Measurements from ENCODE around the gene CDY2B. TPM values are rescaled to one million over a fixed set of nuclear protein-coding genes. Genes with fewer than 3 reads are reported as not detected.
"Not testable (repeated sequence)": the region's sequence is repeated elsewhere in the genome, so short reads cannot be mapped to it uniquely, and the experiment has no call there.

Gene CDY2B
- total RNA-seq, 1 donor from 2014 or later: not detected

GRCh38 chrY:17867850-17868249 is 12.2 kb downstream of the CDY2B start:
- not testable (repeated sequence) for H3K4me3 ChIP-seq; H3K36me3 Mint-ChIP-seq; DNase-seq (ENCODE audit: low spot score)

GRCh38 chrY:17860634-17861033 is 19.4 kb downstream of the CDY2B start:
- H3K9me3 Mint-ChIP-seq; H4K20me1 ChIP-seq (ENCODE audit: low read depth); H3K27me3 ChIP-seq; H3F3A ChIP-seq (ENCODE audit: low read depth); H3K4me1 Mint-ChIP-seq; H3K4me3 Mint-ChIP-seq; H3K4me1 ChIP-seq; H2AFZ ChIP-seq (replicated peaks); H3K36me3 ChIP-seq; H3K27ac Mint-ChIP-seq; H3K4me2 ChIP-seq; H3K9me3 ChIP-seq (ENCODE audit: low read depth); H3K4me3 ChIP-seq; H3K27me3 Mint-ChIP-seq (ENCODE audit: insufficient read depth, low read depth); DNase-seq (ENCODE audit: low spot score); H3K9ac ChIP-seq; H3K36me3 Mint-ChIP-seq; H3K79me2 ChIP-seq (ENCODE audit: low read depth); H3K27ac ChIP-seq: not testable (repeated sequence)

More at GRCh38 chrY:17867850-17868249, 12.2 kb downstream of the CDY2B start:
- H3K27ac ChIP-seq; H2AFZ ChIP-seq (replicated peaks); H3K79me2 ChIP-seq (ENCODE audit: low read depth); H3K4me3 Mint-ChIP-seq; H3K9ac ChIP-seq; H3K9me3 Mint-ChIP-seq; H3K9me3 ChIP-seq (ENCODE audit: low read depth); H3K27me3 Mint-ChIP-seq (ENCODE audit: insufficient read depth, low read depth); H3K27me3 ChIP-seq; H3K36me3 ChIP-seq; H3F3A ChIP-seq (ENCODE audit: low read depth); H3K4me2 ChIP-seq; H4K20me1 ChIP-seq (ENCODE audit: low read depth); H3K4me1 ChIP-seq; H3K27ac Mint-ChIP-seq; H3K4me1 Mint-ChIP-seq: not testable (repeated sequence)

- not testable (repeated sequence) for H3K27me3 ChIP-seq; H3K9me3 ChIP-seq (ENCODE audit: low read depth); H3K79me2 ChIP-seq (ENCODE audit: low read depth); DNase-seq (ENCODE audit: low spot score); H3K9me3 Mint-ChIP-seq; H3K27ac Mint-ChIP-seq; H3K36me3 ChIP-seq; H3K4me2 ChIP-seq; H3K27me3 Mint-ChIP-seq (ENCODE audit: insufficient read depth, low read depth); H3K4me3 ChIP-seq; H3K4me1 ChIP-seq; H3K27ac ChIP-seq; H2AFZ ChIP-seq (replicated peaks); H3K4me1 Mint-ChIP-seq; H4K20me1 ChIP-seq (ENCODE audit: low read depth); H3K36me3 Mint-ChIP-seq; H3K4me3 Mint-ChIP-seq; H3F3A ChIP-seq (ENCODE audit: low read depth); H3K9ac ChIP-seq
Observed at GRCh38 chrY:17856963-17857848, 22.8 kb downstream of the CDY2B start.

GRCh38 chrY:17856508-17856907 is 23.5 kb downstream of the CDY2B start:
- H3K4me2 ChIP-seq; H3K4me3 Mint-ChIP-seq; H3K4me3 ChIP-seq; H3K4me1 Mint-ChIP-seq; H3K27ac Mint-ChIP-seq; H3K9ac ChIP-seq; DNase-seq (ENCODE audit: low spot score); H3K27me3 Mint-ChIP-seq (ENCODE audit: insufficient read depth, low read depth); H3K27me3 ChIP-seq; H3K27ac ChIP-seq; H3K36me3 ChIP-seq; H3K79me2 ChIP-seq (ENCODE audit: low read depth); H4K20me1 ChIP-seq (ENCODE audit: low read depth); H3K9me3 ChIP-seq (ENCODE audit: low read depth); H3F3A ChIP-seq (ENCODE audit: low read depth); H2AFZ ChIP-seq (replicated peaks); H3K4me1 ChIP-seq; H3K9me3 Mint-ChIP-seq; H3K36me3 Mint-ChIP-seq: not testable (repeated sequence)

GRCh38 chrY:17849131-17849530 is 30.9 kb downstream of the CDY2B start:
- not testable (repeated sequence) for H3K27me3 ChIP-seq; H3K27me3 Mint-ChIP-seq (ENCODE audit: insufficient read depth, low read depth); H3K9ac ChIP-seq; H3K27ac Mint-ChIP-seq; H3K4me2 ChIP-seq; H3F3A ChIP-seq (ENCODE audit: low read depth); H3K79me2 ChIP-seq (ENCODE audit: low read depth); DNase-seq (ENCODE audit: low spot score); H3K36me3 ChIP-seq; H3K4me3 Mint-ChIP-seq; H3K4me1 Mint-ChIP-seq; H3K4me3 ChIP-seq; H3K36me3 Mint-ChIP-seq; H4K20me1 ChIP-seq (ENCODE audit: low read depth); H3K9me3 Mint-ChIP-seq; H2AFZ ChIP-seq (replicated peaks); H3K27ac ChIP-seq; H3K4me1 ChIP-seq; H3K9me3 ChIP-seq (ENCODE audit: low read depth)

- not testable (repeated sequence) for H3K9ac ChIP-seq; H3K27ac Mint-ChIP-seq; H3K36me3 ChIP-seq; H2AFZ ChIP-seq (replicated peaks); H3K9me3 Mint-ChIP-seq; H3K4me3 Mint-ChIP-seq; H3F3A ChIP-seq (ENCODE audit: low read depth); H3K79me2 ChIP-seq (ENCODE audit: low read depth); H3K27me3 ChIP-seq; H3K36me3 Mint-ChIP-seq; H3K27ac ChIP-seq; H3K4me2 ChIP-seq; H3K4me3 ChIP-seq; H3K4me1 Mint-ChIP-seq; H4K20me1 ChIP-seq (ENCODE audit: low read depth); H3K4me1 ChIP-seq; H3K9me3 ChIP-seq (ENCODE audit: low read depth); H3K27me3 Mint-ChIP-seq (ENCODE audit: insufficient read depth, low read depth); DNase-seq (ENCODE audit: low spot score)
Observed at GRCh38 chrY:17832149-17832548, 47.9 kb downstream of the CDY2B start.

Other genes with a start within 250 kb of the CDY2B start
- gene CDY2A, start 145.6 kb upstream of the CDY2B start, total RNA-seq (ENCODE audit: low replicate concordance): not detected in 2 replicates

Measured in neural progenitor cell (in vitro differentiated cells).